HG02623 (cell line): ENCODE measurements around the gene SLC25A24.
"Not testable (repeated sequence)": the region's sequence is repeated elsewhere in the genome, so short reads cannot be mapped to it uniquely, and the experiment has no call there.

Experiments
- ATAC-seq: cut with Tn5 transposase; IDR thresholded peaks from one replicate; pipeline ENCODE4 v1.9.1; 2021; ENCODE audit warnings: moderate library complexity; ENCODE audit not compliant: unreplicated experiment

Gene SLC25A24

GRCh38 chr1:108199781-108200686, at the start of gene SLC25A24:
SLC25A24 (minus strand) TSS chr1:108200343; CDS start chr1:108200138, 205 bp downstream.
- peak; percentile 85 for ATAC-seq

GRCh38 chr1:108243976-108244375, 43.8 kb upstream of the SLC25A24 start, which contains the start of gene NBPF4:
NBPF4 (minus strand) TSS chr1:108244076; CDS start chr1:108243761, 315 bp downstream.
- ATAC-seq: not testable (repeated sequence)

GRCh38 chr1:108239426-108239825, 39.3 kb upstream of the SLC25A24 start:
- ATAC-seq: not testable (repeated sequence)

- not testable (repeated sequence) for ATAC-seq
Measured at GRCh38 chr1:108235308-108235707, 35.2 kb upstream of the SLC25A24 start.

- not testable (repeated sequence) for ATAC-seq
Measured at GRCh38 chr1:108232183-108232582, 32.0 kb upstream of the SLC25A24 start.

GRCh38 chr1:108229976-108230375, 29.8 kb upstream of the SLC25A24 start:
- ATAC-seq: not testable (repeated sequence)

- not testable (repeated sequence) for ATAC-seq
Measured at GRCh38 chr1:108227772-108228171, 27.6 kb upstream of the SLC25A24 start.

- not testable (repeated sequence) for ATAC-seq
Measured at GRCh38 chr1:108226855-108227254, 26.7 kb upstream of the SLC25A24 start.

- ATAC-seq: not testable (repeated sequence)
Measured at GRCh38 chr1:108223226-108223625, 23.1 kb upstream of the SLC25A24 start.

- not testable (repeated sequence) for ATAC-seq
Measured at GRCh38 chr1:108217515-108218174, 17.5 kb upstream of the SLC25A24 start.

GRCh38 chr1:108217007-108217406, 16.9 kb upstream of the SLC25A24 start:
- ATAC-seq: not testable (repeated sequence)

- not testable (repeated sequence) for ATAC-seq
Measured at GRCh38 chr1:108216028-108216890, 16.1 kb upstream of the SLC25A24 start.

- peak; percentile 58 for ATAC-seq
Measured at GRCh38 chr1:108214641-108215465, 14.7 kb upstream of the SLC25A24 start.

GRCh38 chr1:108211014-108211413, 10.9 kb upstream of the SLC25A24 start:
- ATAC-seq: no peak

- ATAC-seq: no peak
Measured at GRCh38 chr1:108209456-108210108, 9.4 kb upstream of the SLC25A24 start.

GRCh38 chr1:108208724-108209446, 8.7 kb upstream of the SLC25A24 start:
- no peak for ATAC-seq

- ATAC-seq: not testable (repeated sequence)
Measured at GRCh38 chr1:108203582-108203981, 3.4 kb upstream of the SLC25A24 start.

GRCh38 chr1:108201687-108202086, 1.5 kb upstream of the SLC25A24 start:
- ATAC-seq: no peak

GRCh38 chr1:108200687-108201051, 526 bp upstream of the SLC25A24 start:
- ATAC-seq: no peak
